Cortex of kidney (tissue), 1 donor: ENCODE data around the gene HAUS3.

ENCODE experiments used
- DNase-seq: peaks from one replicate; lab custom pipeline; 2025; lab: John Stamatoyannopoulos, UW

The HAUS3 gene

GRCh38 chr4:2241410-2242353 is at the start of gene HAUS3, which contains the start of gene POLN:
Gene HAUS3, minus strand, starts transcription at chr4:2242121. Its CDS starts 1,175 bp downstream, at chr4:2240946.
Gene POLN, minus strand, starts transcription at chr4:2242121. Its CDS starts 12,890 bp downstream, at chr4:2229231.
- peak; percentile 94 for DNase-seq

GRCh38 chr4:2290974-2291704 is 49.2 kb upstream of the HAUS3 start:
- no peak for DNase-seq

- DNase-seq: no peak
Observed at GRCh38 chr4:2290488-2290887, 48.6 kb upstream of the HAUS3 start.

- DNase-seq: no peak
Observed at GRCh38 chr4:2289955-2290333, 48.0 kb upstream of the HAUS3 start.

GRCh38 chr4:2289311-2289954 is 47.5 kb upstream of the HAUS3 start:
- no peak for DNase-seq

GRCh38 chr4:2288051-2288541 is 46.2 kb upstream of the HAUS3 start:
- DNase-seq: no peak

GRCh38 chr4:2287594-2287915 is 45.6 kb upstream of the HAUS3 start:
- no peak for DNase-seq

GRCh38 chr4:2286904-2287593 is 45.1 kb upstream of the HAUS3 start:
- DNase-seq: no peak

- no peak for DNase-seq
Observed at GRCh38 chr4:2285613-2286381, 43.9 kb upstream of the HAUS3 start.

GRCh38 chr4:2284934-2285612 is 43.2 kb upstream of the HAUS3 start:
- DNase-seq: no peak

GRCh38 chr4:2284161-2284933 is 42.4 kb upstream of the HAUS3 start:
- DNase-seq: no peak

- DNase-seq: no peak
Observed at GRCh38 chr4:2283199-2283711, 41.3 kb upstream of the HAUS3 start.

GRCh38 chr4:2281575-2282343 is 39.8 kb upstream of the HAUS3 start:
- DNase-seq: no peak

GRCh38 chr4:2280531-2281300 is 38.8 kb upstream of the HAUS3 start:
- no peak for DNase-seq

GRCh38 chr4:2277956-2278355 is 36.0 kb upstream of the HAUS3 start:
- no peak for DNase-seq

- no peak for DNase-seq
Observed at GRCh38 chr4:2276581-2277325, 34.8 kb upstream of the HAUS3 start.
